Left lobe of liver (tissue), 2 donors: ENCODE measurements around the gene USP35. TPM values are rescaled to one million over a fixed set of nuclear protein-coding genes. Genes with fewer than 3 reads are reported as not detected.

Source experiments
- ATAC-seq: fragments of 200-7000 bp; cut with Tn5 transposase; one replicate; pipeline ENCODE4 v1.9.1; 2020; ENCODE audit warnings: mild to moderate bottlenecking, moderate library complexity
- DNase-seq: peaks from one replicate; pipeline ENCODE4 v3.0.0-alpha.2; 2020; ENCODE audit warnings: low spot score
- total RNA-seq: library from RNA; stranded (reverse); gene quantifications from one replicate; pipeline ENCODE4 v1.2.1, GENCODE V29; 2021
- donor health status: DM: no; HTN: no; CAD: no; lungs with moderate emphysema.
- donor health status: DM: no; HTN: yes; CAD: no.

The USP35 gene
- total RNA-seq = 7.8 TPM

GRCh38 chr11:78188286-78189173, at the start of gene USP35, which contains the start of gene KCTD21:
Gene USP35 (plus strand): TSS chr11:78188919. CDS start chr11:78196246, 7,327 bp downstream.
Gene KCTD21 (minus strand): TSS chr11:78188626. CDS start chr11:78174554, 14,072 bp downstream.
- peak; percentile 98 for DNase-seq
- ATAC-seq = peak; percentile 86

GRCh38 chr11:78139422-78140391, 49.0 kb upstream of the USP35 start, which contains the start of gene ALG8:
Gene ALG8 (minus strand): TSS chr11:78139626. CDS start chr11:78139588, 38 bp downstream.
- DNase-seq (peak; percentile 97), ATAC-seq (peak; percentile 97)

DNA sequence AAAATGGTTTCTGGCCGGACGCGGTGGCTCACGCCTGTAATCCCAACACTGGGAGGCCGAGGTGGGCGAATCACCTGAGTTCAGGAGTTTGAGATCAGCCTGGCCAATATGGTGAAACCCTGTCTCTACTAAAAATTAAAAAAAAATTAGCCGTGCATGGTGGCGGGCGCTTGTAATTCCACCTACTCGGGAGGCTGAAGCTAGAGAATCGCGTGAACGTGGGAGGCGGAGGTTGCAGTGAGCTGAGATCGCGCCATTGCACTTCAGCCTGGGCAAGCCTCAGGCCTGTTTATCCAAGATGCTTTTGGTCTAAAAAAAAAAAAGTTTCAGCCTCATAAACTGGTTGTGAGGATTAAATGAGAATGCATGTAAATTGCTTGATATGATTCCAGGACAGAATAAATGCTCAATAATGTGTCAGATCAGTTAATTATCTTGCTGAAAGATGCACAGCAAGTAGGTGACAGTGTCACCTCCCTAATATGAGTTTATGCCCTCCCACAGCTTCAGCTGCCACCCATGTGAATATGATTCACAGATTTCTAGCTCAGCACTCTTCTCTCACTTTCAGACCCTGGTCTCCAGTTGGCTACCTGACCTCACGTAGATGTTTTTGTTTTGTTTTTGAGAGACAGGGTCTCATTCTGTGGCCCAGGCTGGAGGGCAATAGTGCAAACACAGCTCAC, 48.2 kb upstream of the USP35 start:
- no peak for ATAC-seq
- DNase-seq = no peak

- DNase-seq = no peak
- no peak for ATAC-seq
Measured at GRCh38 chr11:78145511-78146025, 43.2 kb upstream of the USP35 start.

GRCh38 chr11:78147807-78148206, 40.9 kb upstream of the USP35 start:
- no peak for ATAC-seq
- no peak for DNase-seq

GRCh38 chr11:78149646-78150045, 39.1 kb upstream of the USP35 start:
- ATAC-seq (peak; percentile 83), DNase-seq (no peak)

DNA sequence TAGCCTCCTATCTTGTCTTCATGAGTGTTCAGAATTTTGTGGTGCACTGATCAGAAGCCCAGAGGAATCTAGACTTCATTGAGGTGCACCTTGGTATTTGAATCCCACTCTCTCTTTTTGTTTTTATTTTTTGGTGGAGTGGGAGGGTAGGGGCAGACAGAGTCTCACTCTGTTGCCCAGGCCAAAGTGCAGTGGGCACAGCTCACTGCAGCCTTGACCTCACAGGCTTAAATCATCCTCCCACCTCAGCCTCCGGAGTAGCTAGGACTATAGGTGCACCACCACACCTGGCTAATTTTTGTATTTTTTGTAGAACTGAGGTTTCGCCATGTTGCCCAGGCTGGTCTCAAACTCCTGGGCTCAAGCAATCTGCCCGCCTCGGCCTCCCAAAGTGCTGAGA, 38.4 kb upstream of the USP35 start:
- ATAC-seq (peak; percentile 35), DNase-seq (no peak)

- ATAC-seq = no peak
Measured at GRCh38 chr11:78150754-78151153, 38.0 kb upstream of the USP35 start.

DNA sequence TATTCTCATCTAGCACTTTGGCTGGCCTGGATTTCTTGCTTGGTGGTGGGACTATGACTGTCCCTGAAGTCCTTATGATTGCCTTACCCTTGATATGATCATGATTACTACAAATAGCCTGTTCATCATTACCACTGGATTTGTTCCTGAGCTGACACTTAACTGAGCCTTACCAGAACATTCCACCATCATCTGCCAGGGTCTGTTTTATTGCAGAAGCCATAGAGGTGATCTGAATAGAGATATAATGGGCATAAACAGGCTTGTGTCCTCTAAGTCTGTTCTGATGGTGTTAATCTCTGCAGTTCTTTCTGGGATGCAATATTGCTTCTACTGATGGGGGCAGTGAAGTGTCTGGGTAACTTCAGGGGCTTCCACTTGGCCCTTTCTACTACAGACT, 36.9 kb upstream of the USP35 start:
- no peak for ATAC-seq

More at GRCh38 chr11:78150754-78151153, 38.0 kb upstream of the USP35 start:
- DNase-seq = no peak

DNA sequence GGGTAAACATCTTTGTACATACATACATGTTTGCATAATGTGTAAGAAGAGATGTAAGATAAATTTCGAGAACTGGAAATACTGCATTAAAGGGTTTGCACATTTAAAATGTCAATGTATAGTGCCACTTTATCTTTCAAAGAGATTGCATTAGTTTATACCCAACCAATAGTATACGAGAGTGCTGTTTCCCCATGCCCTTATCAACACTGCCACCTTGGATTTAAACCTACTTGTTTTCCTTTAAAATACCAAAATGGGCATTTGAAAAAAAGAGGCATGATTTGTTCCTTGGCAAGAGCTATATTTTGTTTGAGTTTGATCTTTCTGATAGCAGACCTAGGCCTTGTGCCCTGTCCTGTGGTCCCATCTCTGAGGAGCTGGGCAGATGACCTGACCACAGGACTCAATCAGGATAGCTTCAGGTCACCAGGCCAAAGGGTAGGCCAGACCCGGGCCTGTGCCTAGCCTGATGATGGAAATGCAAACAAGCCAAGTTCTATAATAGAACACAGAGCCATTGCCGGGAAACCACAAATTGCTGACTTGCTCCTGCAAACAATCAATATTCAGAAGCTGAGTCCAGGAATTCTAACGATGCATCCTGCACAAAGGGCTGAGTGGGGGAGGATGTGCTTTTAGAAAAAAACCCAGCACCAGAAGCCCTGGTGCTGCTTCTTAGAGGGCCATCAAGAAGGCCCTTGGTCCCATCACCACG, 32.4 kb upstream of the USP35 start:
- peak; percentile 95 for DNase-seq
- peak; percentile 84 for ATAC-seq

More for the DNA sequence above, 36.9 kb upstream of the USP35 start:
- no peak for DNase-seq

DNA sequence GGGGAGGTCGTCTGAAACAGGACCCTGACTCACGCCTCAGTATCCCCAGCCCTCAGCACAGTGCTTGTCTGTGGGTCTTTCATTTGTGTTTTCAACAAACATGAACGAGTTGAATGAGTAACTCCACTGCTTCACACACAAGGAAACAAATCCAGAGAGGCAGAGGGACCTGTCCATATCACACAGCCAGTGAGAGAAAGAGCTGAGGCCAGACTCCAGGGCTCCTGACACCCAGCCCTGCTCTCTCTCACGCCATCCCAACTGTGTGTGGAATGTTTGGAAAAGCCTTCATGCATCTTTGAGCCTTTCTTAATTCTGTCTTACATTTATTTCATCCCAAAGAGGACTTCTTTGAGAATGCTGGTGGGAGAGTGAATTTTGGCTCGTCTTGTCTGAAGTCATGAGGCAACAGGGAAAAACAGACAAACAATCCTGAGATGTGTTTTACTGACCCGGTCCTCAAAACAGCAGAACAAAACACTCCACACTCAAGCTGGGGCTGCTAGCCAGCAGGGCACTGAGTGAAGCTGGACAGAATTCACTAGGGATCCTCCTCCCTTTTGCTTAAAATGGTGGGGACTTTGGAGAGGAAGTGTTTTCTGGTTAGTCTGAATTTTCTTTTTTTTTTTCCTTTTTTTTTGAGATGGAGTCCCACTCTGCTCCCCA, 29.6 kb upstream of the USP35 start:
- DNase-seq = no peak
- ATAC-seq = peak; percentile 9

DNA sequence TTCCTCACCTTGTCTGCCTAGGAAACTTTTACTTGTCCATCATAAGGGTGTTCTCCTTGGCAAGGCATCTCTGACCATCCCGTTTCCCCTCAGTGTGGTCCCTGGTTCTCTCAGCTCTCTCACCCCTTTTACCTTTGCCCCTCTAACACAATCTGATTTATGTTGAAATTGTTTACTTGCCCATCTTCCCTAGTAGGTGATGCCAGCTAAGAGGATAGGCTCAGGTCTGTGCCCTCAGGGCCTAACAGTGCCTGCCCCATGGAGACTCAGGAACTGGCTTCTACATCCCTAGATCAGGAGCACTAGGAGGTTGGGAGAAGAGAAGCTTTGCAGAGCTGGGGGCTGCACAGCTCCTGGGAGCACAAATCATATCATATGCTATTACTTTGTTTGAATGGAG, 28.2 kb upstream of the USP35 start:
- peak; percentile 63 for ATAC-seq
- peak; percentile 71 for DNase-seq

DNA sequence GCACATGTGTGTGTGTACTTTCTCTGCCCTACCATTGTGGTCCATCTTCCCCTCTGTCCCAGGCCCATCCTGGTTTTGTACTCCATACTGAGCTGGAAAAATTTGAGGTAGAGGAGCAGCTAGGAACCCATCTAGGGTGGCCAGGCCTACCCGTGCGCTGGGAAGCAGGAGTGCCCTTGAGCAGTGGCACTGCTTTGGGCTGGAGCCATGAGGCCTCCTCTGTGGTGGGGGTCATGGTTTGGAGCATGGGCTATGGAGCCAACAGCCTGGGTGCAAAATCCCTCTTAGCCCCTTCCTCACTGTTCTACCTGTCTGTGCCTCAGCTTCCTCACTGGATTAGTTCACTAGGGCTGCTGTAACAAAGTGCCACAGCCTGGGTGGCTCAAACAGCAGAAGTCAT, 27.4 kb upstream of the USP35 start:
- DNase-seq (no peak), ATAC-seq (no peak)

DNA sequence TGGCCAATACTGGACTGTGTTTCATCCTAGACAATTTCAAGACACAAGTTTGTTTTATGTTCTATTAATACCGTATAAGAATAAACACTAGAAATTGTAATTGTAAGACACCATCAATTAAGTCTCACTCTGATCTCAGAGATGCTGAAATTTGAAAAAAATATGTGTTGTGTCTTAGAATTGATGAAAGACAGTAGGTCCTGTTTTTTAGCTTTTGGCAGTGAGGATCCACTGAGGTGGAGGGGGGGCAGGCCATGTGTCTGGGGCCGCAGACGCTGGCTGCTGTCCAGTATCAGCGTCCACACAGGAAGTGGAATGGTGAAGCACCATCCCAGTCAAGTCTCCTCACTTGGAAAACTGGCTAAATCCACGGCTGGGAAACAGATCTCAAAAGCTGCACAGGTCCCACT, 26.8 kb upstream of the USP35 start:
- DNase-seq = no peak

DNA sequence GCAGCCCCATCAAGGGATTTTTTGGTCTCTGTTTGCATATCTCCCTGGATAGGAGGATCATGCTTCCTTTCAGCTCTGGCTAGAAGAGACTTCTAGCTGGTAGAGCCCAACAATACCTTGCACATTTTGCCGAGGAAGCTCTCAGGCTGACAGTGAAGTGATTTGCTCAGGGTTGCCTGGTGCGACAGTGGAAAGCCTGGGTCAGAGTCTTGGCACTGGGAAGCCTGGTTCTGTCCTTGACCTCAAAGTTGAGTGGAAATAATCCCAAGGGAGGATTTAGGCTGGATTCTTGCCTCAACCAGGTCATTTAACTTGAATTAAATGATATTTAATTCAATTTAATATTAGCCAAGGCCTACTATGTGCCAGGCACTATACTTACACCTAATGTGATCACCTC, 24.9 kb upstream of the USP35 start:
- ATAC-seq = peak; percentile 19

More for the DNA sequence above, 26.8 kb upstream of the USP35 start:
- no peak for ATAC-seq

DNA sequence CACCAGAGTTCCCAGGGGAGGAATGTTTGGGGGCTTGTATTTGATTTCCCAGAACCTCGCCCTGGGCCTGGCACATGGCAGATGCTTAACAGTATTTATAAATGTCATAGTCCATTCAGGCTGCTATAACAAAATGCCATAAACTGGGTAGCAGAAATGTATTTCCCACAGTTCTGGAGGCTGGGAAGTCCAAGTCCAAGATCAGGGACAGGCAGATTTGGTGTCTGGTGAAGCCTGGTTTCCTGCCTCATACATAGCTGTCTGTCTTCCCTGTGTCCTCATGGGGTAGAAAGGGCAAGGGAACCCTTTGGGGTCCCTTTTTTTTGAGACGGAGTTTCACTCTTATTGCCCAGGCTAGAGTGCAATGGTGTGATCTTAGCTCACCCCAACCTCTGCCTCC, 24.2 kb upstream of the USP35 start:
- ATAC-seq (no peak), DNase-seq (no peak)

More for the DNA sequence above, 24.9 kb upstream of the USP35 start:
- peak; percentile 62 for DNase-seq

GRCh38 chr11:78166855-78167469, 21.8 kb upstream of the USP35 start:
- ATAC-seq = no peak

More at GRCh38 chr11:78166855-78167469, 21.8 kb upstream of the USP35 start:
- DNase-seq = no peak
